Mesenchymal stem cell (in vitro differentiated cells and primary cell): ENCODE data around the gene PARP12.

Experiments used
- DNase-seq: peaks from one replicate; pipeline ENCODE4 v3.0.0-alpha.2; 2013
- H2AFZ ChIP-seq: one replicate; pipeline ENCODE4 v1.6.1; 2013; ENCODE audit warnings: low read depth, mild to moderate bottlenecking, control low read depth, inconsistent platforms, low read length, moderate library complexity
- H2AK5ac ChIP-seq: 2 replicates; pipeline ENCODE4 v1.6.1; 2013; ENCODE audit warnings: low read length, moderate library complexity, mild to moderate bottlenecking, inconsistent platforms; ENCODE audit not compliant: severe bottlenecking
- H2BK120ac ChIP-seq: one replicate; pipeline ENCODE4 v1.6.1; 2013; ENCODE audit warnings: low read depth, mild to moderate bottlenecking, inconsistent platforms, low read length, moderate library complexity
- H2BK12ac ChIP-seq, 2 experiments: one replicate each; pipeline ENCODE4 v1.6.1; 2013; ENCODE audit warnings: inconsistent platforms in 2 of 2, low read length in 2 of 2, mild to moderate bottlenecking in 2 of 2, moderate library complexity in 2 of 2, control low read depth in 1 of 2
- H2BK15ac ChIP-seq: one replicate; pipeline ENCODE4 v1.6.1; 2013; ENCODE audit warnings: mild to moderate bottlenecking, low read depth, inconsistent platforms; ENCODE audit not compliant: poor library complexity, severe bottlenecking
- H2BK5ac ChIP-seq: 2 replicates; pipeline ENCODE4 v1.6.1; 2013; ENCODE audit warnings: low read depth, mild to moderate bottlenecking, low read length, control low read depth, inconsistent platforms; ENCODE audit not compliant: poor library complexity, severe bottlenecking
- H3K14ac ChIP-seq, 2 experiments: one replicate each; pipeline ENCODE4 v1.6.1; 2013; ENCODE audit warnings: inconsistent platforms in 2 of 2, low read length in 2 of 2, control low read depth in 1 of 2, mild to moderate bottlenecking in 1 of 2, moderate library complexity in 1 of 2
- H3K18ac ChIP-seq, 2 experiments: one replicate each; pipeline ENCODE4 v1.6.1; 2013; ENCODE audit warnings: inconsistent platforms in 2 of 2, low read length in 2 of 2, control low read depth in 1 of 2, low read depth in 1 of 2, mild to moderate bottlenecking in 1 of 2
- H3K23ac ChIP-seq, 2 experiments: one replicate each; pipeline ENCODE4 v1.6.1; 2013; ENCODE audit warnings: inconsistent platforms in 2 of 2, low read length in 2 of 2, mild to moderate bottlenecking in 2 of 2, moderate library complexity in 2 of 2, control low read depth in 1 of 2
- H3K27ac ChIP-seq: 2 replicates; pipeline ENCODE4 v1.5.1; 2013; ENCODE audit warnings: mild to moderate bottlenecking, moderate library complexity, low read length, control low read depth, inconsistent platforms; ENCODE audit not compliant: poor library complexity, severe bottlenecking
- H3K27me3 ChIP-seq, 2 experiments: 2 replicates each; pipeline versions ENCODE4 v1.6.1 to v1.7.0; 2013; ENCODE audit warnings: low read length in 2 of 2, mild to moderate bottlenecking in 2 of 2, moderate library complexity in 2 of 2, control low read depth in 1 of 2, inconsistent platforms in 1 of 2; ENCODE audit not compliant: control insufficient read depth in 1 of 2, insufficient read depth in 1 of 2
- H3K36me3 ChIP-seq, 2 experiments: 2 replicates each; pipeline versions ENCODE4 v1.6.1 to v1.7.0; 2013; ENCODE audit warnings: low read length in 2 of 2, control low read depth in 1 of 2, inconsistent platforms in 1 of 2, low read depth in 1 of 2, mild to moderate bottlenecking in 1 of 2; ENCODE audit not compliant: insufficient read depth in 2 of 2, control insufficient read depth in 1 of 2
- H3K4ac ChIP-seq, 2 experiments: one replicate each; pipeline ENCODE4 v1.6.1; 2013; ENCODE audit warnings: inconsistent platforms in 2 of 2, low read length in 2 of 2, mild to moderate bottlenecking in 2 of 2, moderate library complexity in 2 of 2, control low read depth in 1 of 2, low read depth in 1 of 2
- H3K4me1 ChIP-seq: 2 replicates; pipeline ENCODE4 v1.6.1; 2013; ENCODE audit warnings: low read depth, low read length, control low read depth; ENCODE audit not compliant: control insufficient read depth, insufficient read depth
- H3K4me2 ChIP-seq: 2 replicates; pipeline ENCODE4 v1.6.1; 2013; ENCODE audit warnings: low read length, mild to moderate bottlenecking, inconsistent platforms; ENCODE audit not compliant: poor library complexity, severe bottlenecking
- H3K4me3 ChIP-seq, 2 experiments: 2 replicates each; pipeline versions ENCODE4 v1.5.1 to v1.7.0; 2013; ENCODE audit warnings: low read length in 2 of 2, mild to moderate bottlenecking in 2 of 2, control low read depth in 1 of 2, low read depth in 1 of 2; ENCODE audit not compliant: insufficient read depth in 1 of 2
- H3K79me1 ChIP-seq: replicated peaks from 2 replicates; pipeline ENCODE4 v1.6.1; 2013; ENCODE audit warnings: mild to moderate bottlenecking, control low read depth, low read length, inconsistent platforms; ENCODE audit not compliant: poor library complexity, severe bottlenecking
- H3K9ac ChIP-seq: 2 replicates; pipeline ENCODE4 v1.7.0; 2013; ENCODE audit warnings: mild to moderate bottlenecking, low read length, moderate library complexity
- H3K9me3 ChIP-seq: 2 replicates; pipeline ENCODE4 v1.7.0; 2013; ENCODE audit warnings: mild to moderate bottlenecking, low read length; ENCODE audit not compliant: control insufficient read depth
- H4K8ac ChIP-seq: one replicate; pipeline ENCODE4 v1.6.1; 2013; ENCODE audit warnings: inconsistent platforms, mild to moderate bottlenecking, low read length, moderate library complexity
- H4K91ac ChIP-seq: one replicate; pipeline ENCODE4 v1.6.1; 2013; ENCODE audit warnings: mild to moderate bottlenecking, low read length, inconsistent platforms
- WGBS: methylation state at CpG from one replicate; pipeline ENCODE4 v1.1.7; 2013; ENCODE audit warnings: mixed read lengths; 5-methylcytosine and 5-hydroxymethylcytosine counted together

Gene PARP12

GRCh38 chr7:140019606-140020005 is 43.1 kb downstream of the PARP12 start:
- Histone ChIP-seq H3K9me3 (no peaks in the 10 kb centered on the region), H3K9ac (no peak overlapping the region), H2AK5ac (no peak overlapping the region), H3K14ac (no peak overlapping the region), H4K8ac (no peak overlapping the region), H3K4me2 (no peak overlapping the region), H2BK15ac (no peak overlapping the region), H3K27me3 (peaks cover 7 to 8% of the 10 kb centered on the region in 2 experiments), H2BK120ac (no peak overlapping the region), H3K36me3 (peaks cover 10 to 25% of the 10 kb centered on the region in 2 experiments), H2BK5ac (no peak overlapping the region), H3K23ac (no peak overlapping the region), H3K18ac (no peak overlapping the region), H3K4me1 (peaks cover 6% of the 10 kb centered on the region), H3K4ac (no peak overlapping the region), H4K91ac (no peak overlapping the region), H3K27ac (no peak overlapping the region), H2AFZ (no peak overlapping the region), H2BK12ac (no peak overlapping the region), H3K79me1 (no peaks in the 10 kb centered on the region), H3K4me3 (no peak overlapping the region)
- DNase-seq: no peak
- whole genome bisulfite sequencing: 71% methylated on average over 2 of the region's 3 CpGs

DNA sequence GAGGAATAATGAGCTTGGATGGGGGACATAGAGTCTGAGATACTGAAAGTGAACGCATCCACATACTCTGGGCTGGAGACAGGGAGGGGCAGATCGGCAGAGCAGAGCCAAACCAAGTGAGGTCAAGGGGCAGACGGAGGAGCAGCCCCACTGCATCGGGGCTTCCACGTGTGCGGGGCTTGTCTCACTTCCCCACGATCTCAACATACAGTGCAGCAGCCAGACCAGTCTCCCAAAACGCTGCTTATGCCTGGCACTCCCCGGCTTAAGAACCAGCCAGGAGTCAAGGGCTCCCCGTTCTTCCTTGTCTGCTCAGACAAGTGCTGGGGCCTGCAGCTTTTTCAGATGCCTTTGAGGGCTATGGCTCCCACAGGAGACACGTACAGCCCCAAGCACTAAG is 43.6 kb downstream of the PARP12 start:
- DNase-seq: no peak
- no peak overlapping the region for H3K27ac ChIP-seq
- no peak overlapping the region for H3K4ac ChIP-seq
- no peaks in the 10 kb centered on the region for H3K79me1 ChIP-seq
- no peak overlapping the region for H2BK120ac ChIP-seq
- no peak overlapping the region for H2AK5ac ChIP-seq
- H3K14ac ChIP-seq: no peak overlapping the region
- H3K4me2 ChIP-seq: no peak overlapping the region
- 76% methylated on average over 11 of the region's 11 CpGs for WGBS
- H3K27me3 ChIP-seq: peaks cover 7 to 11% of the 10 kb centered on the region in 2 experiments
- peak overlapping the region in 1 of 2 experiments; percentile 48 for H3K4me3 ChIP-seq
- no peak overlapping the region for H2BK15ac ChIP-seq
- peaks cover 7 to 20% of the 10 kb centered on the region in 2 experiments for H3K36me3 ChIP-seq
- H4K91ac ChIP-seq: no peak overlapping the region
- H2BK12ac ChIP-seq: no peak overlapping the region
- H3K9ac ChIP-seq: no peak overlapping the region
- no peaks in the 10 kb centered on the region for H3K9me3 ChIP-seq
- H3K23ac ChIP-seq: peak overlapping the region in 1 of 2 experiments; percentile 6
- no peak overlapping the region for H4K8ac ChIP-seq
- H3K18ac ChIP-seq: no peak overlapping the region
- no peak overlapping the region for H2AFZ ChIP-seq
- no peak overlapping the region for H2BK5ac ChIP-seq
- H3K4me1 ChIP-seq: peaks cover 6% of the 10 kb centered on the region

GRCh38 chr7:140018125-140019043 is 44.4 kb downstream of the PARP12 start:
- DNase-seq: no peak
- Histone ChIP-seq H3K23ac (peak overlapping the region in 1 of 2 experiments; percentile 52), H4K8ac (no peak overlapping the region), H2AK5ac (no peak overlapping the region), H2BK120ac (no peak overlapping the region), H2BK5ac (no peak overlapping the region), H3K4me3 (no peak overlapping the region), H3K4ac (no peak overlapping the region), H4K91ac (no peak overlapping the region), H3K18ac (no peak overlapping the region), H2BK15ac (no peak overlapping the region), H2BK12ac (no peak overlapping the region), H3K14ac (peak overlapping the region in 1 of 2 experiments; percentile 48), H3K27ac (no peak overlapping the region), H3K36me3 (peaks cover 4 to 12% of the 10 kb centered on the region in 2 experiments), H3K27me3 (peaks cover 13 to 19% of the 10 kb centered on the region in 2 experiments), H3K9ac (no peak overlapping the region), H3K4me2 (no peak overlapping the region), H3K79me1 (no peaks in the 10 kb centered on the region), H3K4me1 (peaks cover 6% of the 10 kb centered on the region), H3K9me3 (no peaks in the 10 kb centered on the region), H2AFZ (no peak overlapping the region)
- 84% methylated on average over 9 of the region's 9 CpGs for WGBS

DNA sequence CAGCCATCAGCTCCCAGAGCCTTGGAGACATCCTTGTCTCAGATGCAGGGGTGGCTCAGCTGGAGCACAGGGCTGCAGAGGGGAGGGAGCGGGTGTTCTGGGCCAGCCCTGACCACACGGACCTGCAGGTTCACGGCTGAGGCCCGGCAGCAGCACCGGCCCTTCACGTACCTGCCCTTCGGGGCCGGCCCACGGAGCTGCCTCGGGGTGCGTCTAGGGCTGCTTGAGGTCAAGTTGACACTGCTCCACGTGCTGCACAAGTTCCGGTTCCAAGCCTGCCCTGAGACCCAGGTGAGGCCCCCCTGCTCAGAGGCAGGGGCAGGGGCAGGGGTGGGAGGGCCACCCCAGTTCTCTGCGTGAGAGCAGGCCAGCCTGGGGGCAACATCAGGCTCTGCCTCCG is 45.2 kb downstream of the PARP12 start:
- Histone ChIP-seq H3K27ac (no peak overlapping the region), H3K4me3 (no peak overlapping the region), H3K9me3 (no peaks in the 10 kb centered on the region), H4K8ac (no peak overlapping the region), H2BK15ac (no peak overlapping the region), H3K79me1 (no peaks in the 10 kb centered on the region), H3K27me3 (peaks cover 18 to 27% of the 10 kb centered on the region in 2 experiments), H2BK120ac (no peak overlapping the region), H3K14ac (no peak overlapping the region), H2BK5ac (no peak overlapping the region), H4K91ac (no peak overlapping the region), H3K4me1 (peaks cover 2% of the 10 kb centered on the region), H2AFZ (no peak overlapping the region), H3K9ac (no peak overlapping the region), H2BK12ac (no peak overlapping the region), H3K23ac (no peak overlapping the region), H3K36me3 (peaks cover 0 to 4% of the 10 kb centered on the region in 2 experiments), H3K4me2 (no peak overlapping the region), H2AK5ac (no peak overlapping the region), H3K18ac (no peak overlapping the region), H3K4ac (no peak overlapping the region)
- no peak for DNase-seq
- 93% methylated on average over 15 of the region's 15 CpGs for WGBS
